Endothelial cell of umbilical vein (primary cell): ENCODE measurements around the gene NMRAL1. TPM values are rescaled to one million over a fixed set of nuclear protein-coding genes. Genes with fewer than 3 reads are reported as not detected.

ENCODE experiments used
- BruUV-seq: library from RNA; stranded (reverse); fragments of 400-500 nt; replicated peaks from 2 replicates; lab custom pipeline; 2021; lab: Mats Ljungman, UMichigan
- CTCF ChIA-PET: fragments of 300-600, 350-600 bp; sonication (Branson Sonifier 250); formaldehyde crosslinking; loops from one replicate; lab custom pipeline; 2021; ENCODE audit warnings: antibody characterized with exemption, inconsistent platforms; lab: Charles Lee
- POLR2A ChIA-PET: fragments of 300-600, 350-600 bp; sonication (Branson Sonifier 250); formaldehyde crosslinking; loops from one replicate; lab custom pipeline; 2021; ENCODE audit warnings: antibody characterized with exemption, inconsistent platforms; lab: Charles Lee
- DNase-seq: peaks from one replicate; pipeline ENCODE4 v3.0.0-alpha.2; 2011; ENCODE audit warnings: low read depth, low spot score
- FAIRE-seq: peaks from 2 replicates; lab custom pipeline; 2011; peaks lifted over from hg19 to GRCh38; lab: Jason Lieb, UNC
- H2AFZ ChIP-seq: 2 replicates; pipeline ENCODE4 v1.6.0; 2012; ENCODE audit warnings: low read depth, low read length, control low read depth, inconsistent platforms
- H3K27ac ChIP-seq: 2 replicates; pipeline ENCODE4 v1.5.1; 2011; ENCODE audit warnings: low read depth, mild to moderate bottlenecking, control low read depth, low read length, moderate library complexity; ENCODE audit not compliant: insufficient read depth
- H3K27me3 ChIP-seq, 2 experiments: 2 replicates each; pipeline versions ENCODE4 v1.6.0 to v1.6.1; 2011; ENCODE audit warnings: low read length in 2 of 2, mixed read lengths in 1 of 2; ENCODE audit not compliant: control insufficient read depth in 2 of 2, insufficient read depth in 2 of 2
- H3K36me3 ChIP-seq, 2 experiments: 2 replicates in 1 of 2; 3 replicates in 1 of 2; pipeline ENCODE4 v1.5.1; 2011; ENCODE audit warnings: low read length in 2 of 2, mild to moderate bottlenecking in 1 of 2, moderate library complexity in 1 of 2; ENCODE audit not compliant: control insufficient read depth in 2 of 2, insufficient read depth in 2 of 2; ENCODE audit errors: extremely low read depth in 1 of 2
- H3K4me1 ChIP-seq: 3 replicates; pipeline ENCODE4 v1.5.1; 2011; ENCODE audit warnings: mild to moderate bottlenecking, low read length; ENCODE audit not compliant: control insufficient read depth, insufficient read depth; ENCODE audit errors: extremely low read depth
- H3K4me2 ChIP-seq: 2 replicates; pipeline ENCODE4 v1.6.1; 2011; ENCODE audit warnings: low read length, control low read depth, mixed read lengths; ENCODE audit not compliant: insufficient read depth
- H3K4me3 ChIP-seq, 3 experiments: fragments of 200-600 bp in 1 of 3; sonication (generic), shearing (Covaris generic) in 1 of 3; replicated peaks in 1 of 3; 2 replicates each; pipeline ENCODE4 v1.5.1; 2011 to 2016; ENCODE audit warnings: control low read depth in 3 of 3, low read length in 3 of 3, mild to moderate bottlenecking in 2 of 3, inconsistent platforms in 1 of 3, low read depth in 1 of 3, moderate library complexity in 1 of 3; ENCODE audit not compliant: insufficient read depth in 1 of 3
- H3K79me2 ChIP-seq: 2 replicates; pipeline ENCODE4 v1.6.0; 2012; ENCODE audit warnings: low read length, inconsistent platforms; ENCODE audit not compliant: control insufficient read depth, insufficient read depth
- H3K9ac ChIP-seq: replicated peaks from 2 replicates; pipeline ENCODE3; 2011; ENCODE audit warnings: low read length, control low read depth; ENCODE audit not compliant: insufficient read depth; ENCODE audit errors: extremely low read depth
- H3K9me1 ChIP-seq: replicated peaks from 3 replicates; pipeline ENCODE4 v1.6.0; 2011; ENCODE audit warnings: mild to moderate bottlenecking, low read length; ENCODE audit not compliant: control insufficient read depth, insufficient read depth; ENCODE audit errors: extremely low read depth
- H3K9me3 ChIP-seq: replicated peaks from 2 replicates; pipeline ENCODE4 v1.5.1; 2012; ENCODE audit warnings: low read length, inconsistent platforms; ENCODE audit not compliant: control insufficient read depth, insufficient read depth
- H4K20me1 ChIP-seq: replicated peaks from 2 replicates; pipeline ENCODE3; 2011; ENCODE audit warnings: mild to moderate bottlenecking, low read length; ENCODE audit not compliant: control insufficient read depth, insufficient read depth; ENCODE audit errors: extremely low read depth
- EZH2 ChIP-seq: IDR thresholded peaks from 2 replicates; pipeline ENCODE4 v1.6.1; 2012; ENCODE audit warnings: borderline replicate concordance, low read depth, mild to moderate bottlenecking, moderate library complexity, low read length, inconsistent platforms; ENCODE audit not compliant: severe bottlenecking
- FOS ChIP-seq: IDR thresholded peaks from 2 replicates; pipeline ENCODE4 v1.6.1; 2011; ENCODE audit warnings: mild to moderate bottlenecking, low read length, moderate library complexity, borderline replicate concordance; ENCODE audit not compliant: insufficient read depth
- GATA2 ChIP-seq: IDR thresholded peaks from 2 replicates; pipeline ENCODE4 v1.7.0; 2011; ENCODE audit warnings: low read depth, mild to moderate bottlenecking, moderate library complexity, mixed read lengths, low read length; ENCODE audit not compliant: insufficient read length, insufficient read depth
- JUN ChIP-seq: IDR thresholded peaks from 2 replicates; pipeline ENCODE4 v1.6.1; 2011; ENCODE audit warnings: borderline replicate concordance, low read depth; ENCODE audit not compliant: insufficient read length, insufficient read depth
- MYC ChIP-seq: IDR thresholded peaks from one replicate; pipeline ENCODE4 v1.6.1; 2011; ENCODE audit warnings: mild to moderate bottlenecking, low read depth, low read length
- POLR2A ChIP-seq: IDR thresholded peaks from 2 replicates; pipeline ENCODE4 v1.6.1; 2012; ENCODE audit warnings: low read depth, mild to moderate bottlenecking, control low read depth, low read length
- POLR2AphosphoS5 ChIP-seq: IDR thresholded peaks from 2 replicates; pipeline ENCODE4 v1.6.1; 2012; ENCODE audit warnings: low read depth, mild to moderate bottlenecking, control low read depth, low read length, moderate library complexity; ENCODE audit not compliant: insufficient read depth
- dilution Hi-C: fragments of 300-500 bp; cut with MboI; formaldehyde crosslinking; loops from one replicate; pipeline ENCODE4 v1.15.0; 2019; ENCODE audit warnings: low sequenced_read_pairs; ENCODE audit not compliant: extremely low pct_ligation_motif_present
- intact Hi-C: fragments of 100-400 bp; cut with micrococcal nuclease; formaldehyde crosslinking; loops from one replicate; pipeline ENCODE4 v1.10.0; 2022
- polyA plus RNA-seq, 4 experiments: library from polyadenylated mRNA; depleted of rRNA in 3 of 4; stranded (reverse) in 3 of 4; unstranded in 1 of 4; fragments of >200 nt; gene quantifications; 2 replicates each; pipeline versions ENCODE4 v1.2.1 to v1.2.3, GENCODE V29; 2011 to 2012; ENCODE audit warnings: missing spikeins in 1 of 4
- total RNA-seq: library from RNA; stranded (reverse); gene quantifications from 2 replicates; pipeline ENCODE4 v1.2.3, GENCODE V29; 2021
- TF ChIP-seq, protein P1 (sequence below): IDR thresholded peaks from 2 replicates; pipeline ENCODE4 v1.6.1; 2011; ENCODE audit not compliant: insufficient read depth, insufficient read length
- TF ChIP-seq, protein P2 (sequence below), 2 donors: IDR thresholded peaks; 1 replicate in 1 of 2; 2 replicates in 1 of 2; pipeline ENCODE4 v1.5.1; 2011; ENCODE audit warnings: low read length in 2 of 2, mild to moderate bottlenecking in 2 of 2, moderate library complexity in 2 of 2, control low read depth in 1 of 2, inconsistent platforms in 1 of 2, low read depth in 1 of 2; ENCODE audit not compliant: insufficient read depth in 1 of 2; ENCODE audit errors: extremely low read depth in 1 of 2

NMRAL1 gene
- total and polyA plus RNA-seq, 2 donors (not counting 3 experiments of a cell fraction or from before 2014, with no cell fraction given): 48.0 to 84.4 TPM

DNA sequence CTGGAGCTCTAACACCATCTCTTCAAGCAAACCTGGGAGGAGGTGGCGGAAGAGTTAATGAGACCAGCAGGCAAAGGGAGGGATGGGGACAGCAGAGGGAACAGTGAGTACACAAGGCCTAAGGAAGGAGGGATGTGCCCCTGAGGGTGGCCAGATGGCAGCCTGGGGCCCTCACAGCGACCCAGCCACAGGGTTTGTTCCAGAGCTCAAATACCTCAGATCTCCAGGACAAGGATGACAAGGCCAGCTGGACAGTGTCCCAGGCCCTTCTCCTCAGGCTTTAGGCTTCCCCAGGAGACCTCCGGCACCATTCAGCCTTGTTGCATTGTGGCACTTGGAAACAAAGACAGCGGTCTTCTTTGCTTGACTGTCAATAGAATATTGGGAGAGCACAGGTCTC lies 49.3 kb upstream of the NMRAL1 start:
- no peaks in the 10 kb centered on the region for H3K27me3 ChIP-seq
- TF ChIP-seq, protein P1, sequence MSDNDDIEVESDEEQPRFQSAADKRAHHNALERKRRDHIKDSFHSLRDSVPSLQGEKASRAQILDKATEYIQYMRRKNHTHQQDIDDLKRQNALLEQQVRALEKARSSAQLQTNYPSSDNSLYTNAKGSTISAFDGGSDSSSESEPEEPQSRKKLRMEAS: no peak
- TF ChIP-seq POLR2A: no peak
- TF ChIP-seq GATA2: no peak
- no peak for TF ChIP-seq EZH2
- TF ChIP-seq POLR2AphosphoS5: no peak
- no peak for TF ChIP-seq FOS
- TF ChIP-seq MYC: no peak
- no peak for TF ChIP-seq JUN
- TF ChIP-seq, protein P2, sequence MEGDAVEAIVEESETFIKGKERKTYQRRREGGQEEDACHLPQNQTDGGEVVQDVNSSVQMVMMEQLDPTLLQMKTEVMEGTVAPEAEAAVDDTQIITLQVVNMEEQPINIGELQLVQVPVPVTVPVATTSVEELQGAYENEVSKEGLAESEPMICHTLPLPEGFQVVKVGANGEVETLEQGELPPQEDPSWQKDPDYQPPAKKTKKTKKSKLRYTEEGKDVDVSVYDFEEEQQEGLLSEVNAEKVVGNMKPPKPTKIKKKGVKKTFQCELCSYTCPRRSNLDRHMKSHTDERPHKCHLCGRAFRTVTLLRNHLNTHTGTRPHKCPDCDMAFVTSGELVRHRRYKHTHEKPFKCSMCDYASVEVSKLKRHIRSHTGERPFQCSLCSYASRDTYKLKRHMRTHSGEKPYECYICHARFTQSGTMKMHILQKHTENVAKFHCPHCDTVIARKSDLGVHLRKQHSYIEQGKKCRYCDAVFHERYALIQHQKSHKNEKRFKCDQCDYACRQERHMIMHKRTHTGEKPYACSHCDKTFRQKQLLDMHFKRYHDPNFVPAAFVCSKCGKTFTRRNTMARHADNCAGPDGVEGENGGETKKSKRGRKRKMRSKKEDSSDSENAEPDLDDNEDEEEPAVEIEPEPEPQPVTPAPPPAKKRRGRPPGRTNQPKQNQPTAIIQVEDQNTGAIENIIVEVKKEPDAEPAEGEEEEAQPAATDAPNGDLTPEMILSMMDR (IDR thresholded peaks at IDR 0.05; ENCODE audit: extremely low read depth in 1 of 2, insufficient read depth in 1 of 2, low read depth in 1 of 2, low read length in 2 of 2): no peak
- POLR2A ChIA-PET: no interaction called here
- H3K9ac ChIP-seq: no peak overlapping the region
- no peak overlapping the region for H2AFZ ChIP-seq
- dilution Hi-C loops: no loop called here
- H4K20me1 ChIP-seq: no peaks in the 10 kb centered on the region
- BruUV-seq: no TSS peak
- H3K9me3 ChIP-seq: no peaks in the 10 kb centered on the region
- no peak overlapping the region for H3K4me3 ChIP-seq
- DNase-seq (no peak), FAIRE-seq (no peak)
- H3K4me1 ChIP-seq: no peaks in the 10 kb centered on the region
- no peak overlapping the region for H3K27ac ChIP-seq
- no peaks in the 10 kb centered on the region for H3K79me2 ChIP-seq
- CTCF ChIA-PET: interaction anchor here (1.8 to 2.4 kb wide), 2 partner anchors 25 to 62 kb away, joined by 6 to 9 read pairs; no protein-coding TSS in a partner anchor
- no peaks in the 10 kb centered on the region for H3K9me1 ChIP-seq
- no peak overlapping the region for H3K4me2 ChIP-seq
- intact Hi-C loops: loop anchor here (2.0 kb wide), 1 partner anchor 13 kb away; no protein-coding TSS in a partner anchor
- peaks cover 0 to 4% of the 10 kb centered on the region in 2 experiments for H3K36me3 ChIP-seq
